HCT116 (cell line): ENCODE data around the gene ZNF74. TPM values are rescaled to one million over a fixed set of nuclear protein-coding genes. Genes with fewer than 3 reads are reported as not detected.

ENCODE experiments used
- ATAC-seq: fragments of 200-7000 bp; cut with Tn5 transposase; 2 replicates; pipeline ENCODE4 v1.9.1; 2020; ENCODE audit warnings: mild to moderate bottlenecking, moderate library complexity
- Bru-seq: library from RNA; stranded (reverse); fragments of 400-500 nt; gene quantifications from one replicate; lab custom pipeline; 2021; lab: Mats Ljungman, UMichigan
- BruChase-seq, 2 experiments: library from RNA; stranded (reverse); fragments of 400-500 nt; gene quantifications; one replicate each; lab custom pipeline; 2021; lab: Mats Ljungman, UMichigan
- BruUV-seq: library from RNA; stranded (reverse); fragments of 400-500 nt; replicated peaks from 2 replicates; lab custom pipeline; 2021; lab: Mats Ljungman, UMichigan
- CTCF ChIA-PET: fragments of 300-600 bp; sonication (Branson Sonifier 250); formaldehyde crosslinking; loops from one replicate; lab custom pipeline; 2021; ENCODE audit warnings: antibody characterized with exemption; lab: Charles Lee
- POLR2A ChIA-PET: fragments of 300-600, 350-600 bp; sonication (Branson Sonifier 250); formaldehyde crosslinking; loops from one replicate; lab custom pipeline; 2021; ENCODE audit warnings: antibody characterized with exemption; lab: Charles Lee
- RAD21 ChIA-PET, 2 experiments: fragments of 300-600 bp; sonication (Branson Sonifier 250); formaldehyde crosslinking; loops; one replicate each; lab custom pipeline; 2023; ENCODE audit warnings: low total read pairs in 2 of 2; ENCODE audit not compliant: uncharacterized antibody in 2 of 2, unreplicated experiment in 2 of 2, low non-redundant PET in 1 of 2; lab: Charles Lee
- DNase-seq: peaks from one replicate; pipeline ENCODE4 v3.0.0-alpha.2; 2010; ENCODE audit warnings: low read depth, low spot score
- H2AFZ ChIP-seq: fragments of 200-600 bp; shearing (Covaris generic), sonication (generic); 2 replicates; pipeline ENCODE4 v1.6.1; 2017; ENCODE audit warnings: low read depth, mixed run types, mixed read lengths, antibody characterized with exemption, low read length; ENCODE audit not compliant: poor library complexity, severe bottlenecking
- H3K27ac ChIP-seq: 2 replicates; pipeline ENCODE4 v1.5.1; 2012; ENCODE audit warnings: low read depth, low read length
- H3K27me3 ChIP-seq: fragments of 200-600 bp; sonication (generic); 2 replicates; pipeline ENCODE4 v1.6.1; 2016; ENCODE audit warnings: mixed run types, low read length, mixed read lengths; ENCODE audit not compliant: insufficient read depth
- H3K36me3 ChIP-seq, 2 experiments: fragments of 200-500 bp in 1 of 2; fragments of 200-600 bp in 1 of 2; sonication (Bioruptor generic) in 1 of 2; sonication (generic) in 1 of 2; 2 replicates each; pipeline versions ENCODE4 v1.5.1 to v1.6.1; 2014 to 2016; ENCODE audit warnings: low read length in 2 of 2, inconsistent platforms in 1 of 2, mixed read lengths in 1 of 2, mixed run types in 1 of 2; ENCODE audit not compliant: insufficient read depth in 2 of 2, control insufficient read depth in 1 of 2
- H3K4me1 ChIP-seq, 2 experiments: fragments of 200-600 bp in 1 of 2; sonication (generic) in 1 of 2; 2 replicates each; pipeline versions ENCODE4 v1.5.1 to v1.6.1; 2012 to 2017; ENCODE audit warnings: low read length in 2 of 2, inconsistent platforms in 1 of 2, mild to moderate bottlenecking in 1 of 2, mixed read lengths in 1 of 2, mixed run types in 1 of 2, moderate library complexity in 1 of 2; ENCODE audit not compliant: insufficient read depth in 2 of 2, control insufficient read depth in 1 of 2
- H3K4me2 ChIP-seq: fragments of 200-600 bp; sonication (generic); 2 replicates; pipeline ENCODE4 v1.6.1; 2017; ENCODE audit warnings: mixed run types, low read length, mixed read lengths
- H3K4me3 ChIP-seq, 2 experiments: fragments of 200-600 bp in 1 of 2; sonication (generic) in 1 of 2; replicated peaks in 1 of 2; 2 replicates each; pipeline ENCODE4 v1.5.1; 2011 to 2016; ENCODE audit warnings: low read length in 2 of 2, control low read depth in 1 of 2, low read depth in 1 of 2, mild to moderate bottlenecking in 1 of 2, mixed read lengths in 1 of 2, mixed run types in 1 of 2
- H3K79me2 ChIP-seq: fragments of 200-600 bp; sonication (generic); 2 replicates; pipeline ENCODE4 v1.6.1; 2017; ENCODE audit warnings: mild to moderate bottlenecking, mixed run types, low read length, moderate library complexity, mixed read lengths; ENCODE audit not compliant: insufficient read depth
- H3K9ac ChIP-seq: fragments of 200-600 bp; sonication (generic); 2 replicates; pipeline ENCODE4 v1.6.1; 2016; ENCODE audit warnings: low read length, mixed read lengths
- H3K9me2 ChIP-seq: fragments of 200-600 bp; sonication (generic), shearing (Covaris generic); 2 replicates; pipeline ENCODE4 v1.6.1; 2017; ENCODE audit warnings: mixed run types, mild to moderate bottlenecking, moderate library complexity; ENCODE audit not compliant: insufficient read depth
- H3K9me3 ChIP-seq, 2 experiments: fragments of 200-500 bp in 1 of 2; fragments of 200-600 bp in 1 of 2; sonication (Bioruptor generic) in 1 of 2; sonication (generic) in 1 of 2; 2 replicates each; pipeline ENCODE4 v1.6.1; 2014 to 2017; ENCODE audit warnings: low read length in 2 of 2, mixed read lengths in 2 of 2, inconsistent platforms in 1 of 2, low read depth in 1 of 2, mild to moderate bottlenecking in 1 of 2, mixed run types in 1 of 2, moderate library complexity in 1 of 2; ENCODE audit not compliant: control insufficient read depth in 1 of 2, insufficient read depth in 1 of 2
- H4K20me1 ChIP-seq: fragments of 200-600 bp; sonication (generic), shearing (Covaris generic); 2 replicates; pipeline ENCODE4 v1.6.1; 2017; ENCODE audit warnings: mixed run types, mild to moderate bottlenecking, moderate library complexity; ENCODE audit not compliant: insufficient read depth
- CBX3 ChIP-seq: IDR thresholded peaks from 2 replicates; pipeline ENCODE4 v1.6.1; 2012; ENCODE audit warnings: low read depth
- CEBPB ChIP-seq: IDR thresholded peaks from 2 replicates; pipeline ENCODE4 v1.6.1; 2012; ENCODE audit warnings: low read depth
- EGR1 ChIP-seq: IDR thresholded peaks from 2 replicates; pipeline ENCODE4 v1.6.1; 2012; ENCODE audit warnings: low read depth
- ELF1 ChIP-seq: IDR thresholded peaks from 2 replicates; pipeline ENCODE4 v1.6.1; 2012; ENCODE audit warnings: low read depth, borderline replicate concordance
- EZH2 ChIP-seq: fragments of 200-600 bp; sonication (generic); IDR thresholded peaks from 2 replicates; pipeline ENCODE4 v1.6.1; 2017; ENCODE audit warnings: antibody characterized with exemption, mixed run types
- EZH2phosphoT487 ChIP-seq: fragments of 200-600 bp; IDR thresholded peaks from 2 replicates; pipeline ENCODE4 v1.6.1; 2018; ENCODE audit warnings: antibody characterized with exemption, borderline replicate concordance
- FOSL1 ChIP-seq: IDR thresholded peaks from 2 replicates; pipeline ENCODE4 v1.6.1; 2012; ENCODE audit warnings: low read depth
- JUND ChIP-seq: IDR thresholded peaks from 2 replicates; pipeline ENCODE4 v1.6.1; 2012
- MAX ChIP-seq: IDR thresholded peaks from 2 replicates; pipeline ENCODE4 v1.6.1; 2012
- POLR2A ChIP-seq: IDR thresholded peaks from 2 replicates; pipeline ENCODE4 v1.7.0; 2011; ENCODE audit warnings: borderline replicate concordance; ENCODE audit not compliant: insufficient read depth, insufficient read length; ENCODE audit errors: extremely low read depth
- POLR2AphosphoS5 ChIP-seq: IDR thresholded peaks from 2 replicates; pipeline ENCODE4 v1.6.1; 2011; ENCODE audit warnings: mild to moderate bottlenecking, low read depth, low read length, moderate library complexity
- RAD21 ChIP-seq: IDR thresholded peaks from 2 replicates; pipeline ENCODE4 v1.6.1; 2012; ENCODE audit warnings: low read depth, mild to moderate bottlenecking
- SP1 ChIP-seq: IDR thresholded peaks from 2 replicates; pipeline ENCODE4 v1.6.1; 2012; ENCODE audit warnings: low read depth
- SRF ChIP-seq: IDR thresholded peaks from 2 replicates; pipeline ENCODE4 v1.6.1; 2012; ENCODE audit warnings: low read depth
- TCF7L2 ChIP-seq: IDR thresholded peaks from 2 replicates; pipeline ENCODE4 v1.7.0; 2011; ENCODE audit warnings: borderline replicate concordance, inconsistent platforms; ENCODE audit not compliant: insufficient read depth, insufficient read length; ENCODE audit errors: extremely low read depth
- YY1 ChIP-seq: IDR thresholded peaks from 2 replicates; pipeline ENCODE4 v1.6.1; 2011; ENCODE audit warnings: low read length, low read depth, moderate library complexity, mild to moderate bottlenecking; ENCODE audit not compliant: insufficient replicate concordance; ENCODE audit errors: extremely low read depth
- ZFX ChIP-seq: fragments of 450-650 bp; IDR thresholded peaks from 2 replicates; pipeline ENCODE4 v1.6.1; 2017
- ZNF274 ChIP-seq: fragments of 200-500 bp; sonication (Bioruptor generic); IDR thresholded peaks from 2 replicates; pipeline ENCODE4 v1.6.1; 2014; ENCODE audit warnings: mild to moderate bottlenecking, low read depth, low read length, inconsistent platforms
- intact Hi-C: fragments of 100-400 bp; cut with micrococcal nuclease; formaldehyde crosslinking; loops from 2 replicates; pipeline ENCODE4 v1.10.0; 2022
- long read RNA-seq: library from polyadenylated mRNA; unstranded; transcript quantifications from one replicate; pipeline ENCODE4 v2.0.0, GENCODE V29; 2021; ENCODE audit not compliant: unreplicated experiment
- polyA plus RNA-seq: library from polyadenylated mRNA; unstranded; fragments of >200 nt; gene quantifications from 2 replicates; pipeline ENCODE4 v1.2.1, GENCODE V29; 2012; ENCODE audit warnings: missing spikeins
- total RNA-seq: library from RNA; stranded (reverse); gene quantifications from one replicate; pipeline ENCODE4 v1.2.1, GENCODE V29; 2021; ENCODE audit not compliant: unreplicated experiment
- TF ChIP-seq, protein P1 (sequence below), 3 experiments: fragments of 200-600 bp in 1 of 3; sonication (generic) in 1 of 3; IDR thresholded peaks in 2 of 3; conservative IDR thresholded peaks in 1 of 3; 2 replicates each; pipeline ENCODE4 v1.5.1; 2012 to 2017; ENCODE audit warnings: low read depth in 2 of 3, low read length in 2 of 3, antibody characterized with exemption in 1 of 3, borderline replicate concordance in 1 of 3, control low read depth in 1 of 3, mild to moderate bottlenecking in 1 of 3, mixed read lengths in 1 of 3, mixed run types in 1 of 3, moderate library complexity in 1 of 3; ENCODE audit not compliant: insufficient read depth in 1 of 3
- TF ChIP-seq, protein P2 (sequence below): IDR thresholded peaks from 2 replicates; pipeline ENCODE4 v1.6.1; 2012
- TF ChIP-seq, protein P3 (sequence below): IDR thresholded peaks from 2 replicates; pipeline ENCODE4 v1.6.1; 2012; ENCODE audit warnings: low read depth

ZNF74 gene
- 15.4 TPM for total RNA-seq
- 9.9 and 11.2 TPM in 2 replicates for polyA plus RNA-seq
- percentile 57 among the genes with signal in this experiment for Bru-seq, nascent RNA
- percentile 58 among the genes with signal in this experiment for BruChase-seq, experiment 1, labeled RNA remaining after a 6-hour chase
- percentile 73 among the genes with signal in this experiment for BruChase-seq, experiment 2, labeled RNA remaining after a 2-hour chase
- long read RNA-seq, transcript ZNF74-202 (5 exons, 3,159 nt) = major isoform, 16 of 40 reads
- long read RNA-seq, transcript ZNF74-203 (4 exons, 2,789 nt) = minor isoform, 9 of 40 reads
- long read RNA-seq, partial matches to known transcripts = 1 of 40 reads
- long read RNA-seq, other reads (novel, unspliced or antisense) = 11 of 40 reads

- H3K27ac ChIP-seq = peak within 1 kb of the TSS; percentile 76
- H3K27me3 ChIP-seq = no peaks in the 10 kb centered on the region
- H3K9me2 ChIP-seq = no peaks in the 10 kb centered on the region
- peak within 1 kb of the TSS; percentile 88 for H3K9ac ChIP-seq
- peaks cover 4% of the 10 kb centered on the region; the same call in 1 of the 2 replicates for H3K79me2 ChIP-seq
- H3K4me3 ChIP-seq = peak within 1 kb of the TSS; percentile 76 to 93
- intact Hi-C loops = no loop called here
- no TSS peak for BruUV-seq
- H3K36me3 ChIP-seq = no peaks in the 10 kb centered on the region
- RAD21 ChIA-PET = no interaction called here
- ATAC-seq = peak; percentile 94
- CTCF ChIA-PET = interaction anchor here (0.7 kb wide), 1 partner anchor 24 kb away, joined by 3 read pairs; no protein-coding TSS in a partner anchor
- H3K4me1 ChIP-seq = peaks cover 9 to 22% of the 10 kb centered on the region in 2 experiments
- H2AFZ ChIP-seq = peak within 1 kb of the TSS; percentile 90
- no peaks in the 10 kb centered on the region for H3K9me3 ChIP-seq
- peak; percentile 77 for DNase-seq
- H4K20me1 ChIP-seq = no peaks in the 10 kb centered on the region
- POLR2A ChIA-PET = no interaction called here
- peak within 1 kb of the TSS; percentile 96 for H3K4me2 ChIP-seq
- TF ChIP-seq, protein P1, sequence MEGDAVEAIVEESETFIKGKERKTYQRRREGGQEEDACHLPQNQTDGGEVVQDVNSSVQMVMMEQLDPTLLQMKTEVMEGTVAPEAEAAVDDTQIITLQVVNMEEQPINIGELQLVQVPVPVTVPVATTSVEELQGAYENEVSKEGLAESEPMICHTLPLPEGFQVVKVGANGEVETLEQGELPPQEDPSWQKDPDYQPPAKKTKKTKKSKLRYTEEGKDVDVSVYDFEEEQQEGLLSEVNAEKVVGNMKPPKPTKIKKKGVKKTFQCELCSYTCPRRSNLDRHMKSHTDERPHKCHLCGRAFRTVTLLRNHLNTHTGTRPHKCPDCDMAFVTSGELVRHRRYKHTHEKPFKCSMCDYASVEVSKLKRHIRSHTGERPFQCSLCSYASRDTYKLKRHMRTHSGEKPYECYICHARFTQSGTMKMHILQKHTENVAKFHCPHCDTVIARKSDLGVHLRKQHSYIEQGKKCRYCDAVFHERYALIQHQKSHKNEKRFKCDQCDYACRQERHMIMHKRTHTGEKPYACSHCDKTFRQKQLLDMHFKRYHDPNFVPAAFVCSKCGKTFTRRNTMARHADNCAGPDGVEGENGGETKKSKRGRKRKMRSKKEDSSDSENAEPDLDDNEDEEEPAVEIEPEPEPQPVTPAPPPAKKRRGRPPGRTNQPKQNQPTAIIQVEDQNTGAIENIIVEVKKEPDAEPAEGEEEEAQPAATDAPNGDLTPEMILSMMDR (IDR thresholded peaks at IDR 0.05 in 2 of 3, conservative IDR thresholded peaks at IDR 0.05 in 1 of 3; ENCODE audit: borderline replicate concordance in 1 of 3, insufficient read depth in 1 of 3, low read depth in 2 of 3, low read length in 2 of 3) = no peak
- TF ChIP-seq CEBPB = no peak
- TF ChIP-seq, protein P2, sequence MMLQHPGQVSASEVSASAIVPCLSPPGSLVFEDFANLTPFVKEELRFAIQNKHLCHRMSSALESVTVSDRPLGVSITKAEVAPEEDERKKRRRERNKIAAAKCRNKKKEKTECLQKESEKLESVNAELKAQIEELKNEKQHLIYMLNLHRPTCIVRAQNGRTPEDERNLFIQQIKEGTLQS = no peak
- no peak for TF ChIP-seq FOSL1
- TF ChIP-seq ZNF274 = no peak
- TF ChIP-seq, protein P3, sequence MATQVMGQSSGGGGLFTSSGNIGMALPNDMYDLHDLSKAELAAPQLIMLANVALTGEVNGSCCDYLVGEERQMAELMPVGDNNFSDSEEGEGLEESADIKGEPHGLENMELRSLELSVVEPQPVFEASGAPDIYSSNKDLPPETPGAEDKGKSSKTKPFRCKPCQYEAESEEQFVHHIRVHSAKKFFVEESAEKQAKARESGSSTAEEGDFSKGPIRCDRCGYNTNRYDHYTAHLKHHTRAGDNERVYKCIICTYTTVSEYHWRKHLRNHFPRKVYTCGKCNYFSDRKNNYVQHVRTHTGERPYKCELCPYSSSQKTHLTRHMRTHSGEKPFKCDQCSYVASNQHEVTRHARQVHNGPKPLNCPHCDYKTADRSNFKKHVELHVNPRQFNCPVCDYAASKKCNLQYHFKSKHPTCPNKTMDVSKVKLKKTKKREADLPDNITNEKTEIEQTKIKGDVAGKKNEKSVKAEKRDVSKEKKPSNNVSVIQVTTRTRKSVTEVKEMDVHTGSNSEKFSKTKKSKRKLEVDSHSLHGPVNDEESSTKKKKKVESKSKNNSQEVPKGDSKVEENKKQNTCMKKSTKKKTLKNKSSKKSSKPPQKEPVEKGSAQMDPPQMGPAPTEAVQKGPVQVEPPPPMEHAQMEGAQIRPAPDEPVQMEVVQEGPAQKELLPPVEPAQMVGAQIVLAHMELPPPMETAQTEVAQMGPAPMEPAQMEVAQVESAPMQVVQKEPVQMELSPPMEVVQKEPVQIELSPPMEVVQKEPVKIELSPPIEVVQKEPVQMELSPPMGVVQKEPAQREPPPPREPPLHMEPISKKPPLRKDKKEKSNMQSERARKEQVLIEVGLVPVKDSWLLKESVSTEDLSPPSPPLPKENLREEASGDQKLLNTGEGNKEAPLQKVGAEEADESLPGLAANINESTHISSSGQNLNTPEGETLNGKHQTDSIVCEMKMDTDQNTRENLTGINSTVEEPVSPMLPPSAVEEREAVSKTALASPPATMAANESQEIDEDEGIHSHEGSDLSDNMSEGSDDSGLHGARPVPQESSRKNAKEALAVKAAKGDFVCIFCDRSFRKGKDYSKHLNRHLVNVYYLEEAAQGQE = no peak
- no peak for TF ChIP-seq EGR1
- TF ChIP-seq ZFX = peak; percentile 86
- TF ChIP-seq CBX3 = no peak
- peak; percentile 71 for TF ChIP-seq MAX
- peak; percentile 89 for TF ChIP-seq POLR2AphosphoS5
- no peak for TF ChIP-seq TCF7L2
- no peak for TF ChIP-seq SP1
- TF ChIP-seq ELF1 = peak; percentile 35; the same call in 1 of the 2 replicates
- no peak for TF ChIP-seq RAD21
- no peak for TF ChIP-seq EZH2
- TF ChIP-seq JUND = no peak
- peak; percentile 81 for TF ChIP-seq YY1
- TF ChIP-seq EZH2phosphoT487 = no peak
- TF ChIP-seq POLR2A = peak; percentile 92
- peak; percentile 54; the same call in 1 of the 2 replicates for TF ChIP-seq SRF
These were observed at the start of gene ZNF74 for GRCh38 chr22:20393705-20394476. Gene ZNF74 (plus strand): TSS chr22:20394151. CDS start chr22:20394629, 478 bp downstream.
